Fibroblast of lung (primary cell): Measurements from ENCODE around the gene LASP1NB.
"Not testable (repeated sequence)": the region's sequence is repeated elsewhere in the genome, so short reads cannot be mapped to it uniquely, and the experiment has no call there.

Experiments used
- DNase-seq, 2 donors: peaks; one replicate each; pipeline versions ENCODE4 v3.0.0 to v3.0.0-alpha.2; 2010; ENCODE audit warnings: low read depth in 2 of 2
- H2AFZ ChIP-seq: 2 replicates; pipeline ENCODE4 v1.5.1; 2012; ENCODE audit warnings: low read length, control low read depth, inconsistent platforms
- H3K27ac ChIP-seq: 2 replicates; pipeline ENCODE4 v1.5.1; 2011; ENCODE audit warnings: low read length, control low read depth; ENCODE audit not compliant: insufficient read depth
- H3K27me3 ChIP-seq: 2 replicates; pipeline ENCODE4 v1.5.1; 2011; ENCODE audit warnings: mild to moderate bottlenecking, low read length; ENCODE audit not compliant: control insufficient read depth, insufficient read depth
- H3K36me3 ChIP-seq: 2 replicates; pipeline ENCODE4 v1.5.1; 2011; ENCODE audit warnings: low read length; ENCODE audit not compliant: control insufficient read depth, insufficient read depth
- H3K4me1 ChIP-seq: 2 replicates; pipeline ENCODE4 v1.5.1; 2011; ENCODE audit warnings: low read length; ENCODE audit not compliant: control insufficient read depth, insufficient read depth; ENCODE audit errors: extremely low read depth
- H3K4me2 ChIP-seq: 2 replicates; pipeline ENCODE4 v1.5.1; 2011; ENCODE audit warnings: low read length, control low read depth; ENCODE audit not compliant: insufficient read depth; ENCODE audit errors: extremely low read depth
- H3K4me3 ChIP-seq, 4 experiments: fragments of 200-600 bp in 1 of 4; sonication (generic) in 1 of 4; replicated peaks in 1 of 4; 2 replicates each; pipeline ENCODE4 v1.5.1; 2011 to 2016; ENCODE audit warnings: low read length in 4 of 4, low read depth in 3 of 4, mild to moderate bottlenecking in 3 of 4, control low read depth in 2 of 4, inconsistent platforms in 1 of 4, mixed read lengths in 1 of 4; ENCODE audit not compliant: insufficient read depth in 1 of 4; ENCODE audit errors: control extremely low read depth in 1 of 4
- H3K79me2 ChIP-seq: 2 replicates; pipeline ENCODE4 v1.5.1; 2012; ENCODE audit warnings: mild to moderate bottlenecking, low read length, inconsistent platforms; ENCODE audit not compliant: control insufficient read depth, insufficient read depth
- H3K9ac ChIP-seq: 2 replicates; pipeline ENCODE4 v1.5.1; 2011; ENCODE audit warnings: mild to moderate bottlenecking, low read length, control low read depth; ENCODE audit not compliant: insufficient read depth
- H3K9me3 ChIP-seq: 2 replicates; pipeline ENCODE4 v1.5.1; 2012; ENCODE audit warnings: low read depth, low read length; ENCODE audit not compliant: control insufficient read depth, insufficient read depth
- H4K20me1 ChIP-seq: 2 replicates; pipeline ENCODE4 v1.5.1; 2011; ENCODE audit warnings: low read length; ENCODE audit not compliant: control insufficient read depth, insufficient read depth; ENCODE audit errors: extremely low read depth
- CTCF ChIP-seq, 2 donors: IDR thresholded peaks in 1 of 2; conservative IDR thresholded peaks in 1 of 2; 1 replicate in 1 of 2; 2 replicates in 1 of 2; pipeline ENCODE4 v1.5.1; 2011 to 2012; ENCODE audit warnings: low read length in 2 of 2, control low read depth in 1 of 2, inconsistent platforms in 1 of 2, low read depth in 1 of 2, mild to moderate bottlenecking in 1 of 2
- EZH2 ChIP-seq: IDR thresholded peaks from 2 replicates; pipeline ENCODE4 v1.5.1; 2012; ENCODE audit warnings: low read length, control low read depth, mild to moderate bottlenecking; ENCODE audit errors: missing control alignments

LASP1NB gene

DNA sequence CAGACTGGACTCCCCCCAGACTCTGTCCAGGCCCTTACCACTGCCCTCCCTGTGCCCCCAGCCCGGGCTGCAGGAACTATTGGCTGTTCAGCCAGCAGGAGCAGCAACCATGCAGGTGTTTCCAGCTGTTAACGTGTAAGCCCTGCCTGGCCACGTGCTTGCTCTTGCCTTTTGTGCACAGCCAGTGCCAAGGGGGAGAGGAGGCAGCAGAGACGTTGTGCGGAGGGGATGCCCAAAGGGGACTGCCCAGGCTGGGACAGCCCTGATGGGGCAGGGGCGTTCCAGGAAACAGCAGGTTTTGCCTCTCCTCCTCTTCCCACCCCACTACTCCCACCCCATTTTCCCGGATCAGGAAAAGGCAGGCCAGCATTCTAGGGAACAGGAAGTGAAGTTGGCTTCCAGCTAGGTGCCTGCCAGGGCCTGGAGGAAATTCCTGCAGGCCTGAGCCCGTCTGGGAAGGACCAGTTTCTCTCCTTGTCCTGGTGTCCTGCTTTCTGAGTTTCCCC lies 16.7 kb upstream of the LASP1NB start:
- H3K9ac ChIP-seq = no peak overlapping the region
- no peak overlapping the region for H3K4me2 ChIP-seq
- no peak overlapping the region for H2AFZ ChIP-seq
- H4K20me1 ChIP-seq = peaks cover 2% of the 10 kb centered on the region
- H3K4me3 ChIP-seq = no peak overlapping the region
- H3K9me3 ChIP-seq = no peaks in the 10 kb centered on the region
- no peak for TF ChIP-seq CTCF (conservative IDR thresholded peaks at IDR 0.05 in 1 of 2, IDR thresholded peaks at IDR 0.05 in 1 of 2; ENCODE audit: low read depth in 1 of 2, low read length in 2 of 2)
- no peak for TF ChIP-seq EZH2
- no peak for DNase-seq
- peaks cover 75% of the 10 kb centered on the region for H3K79me2 ChIP-seq
- peaks cover 16% of the 10 kb centered on the region for H3K4me1 ChIP-seq
- H3K36me3 ChIP-seq = peaks cover 30% of the 10 kb centered on the region
- no peaks in the 10 kb centered on the region for H3K27me3 ChIP-seq
- no peak overlapping the region for H3K27ac ChIP-seq

DNA sequence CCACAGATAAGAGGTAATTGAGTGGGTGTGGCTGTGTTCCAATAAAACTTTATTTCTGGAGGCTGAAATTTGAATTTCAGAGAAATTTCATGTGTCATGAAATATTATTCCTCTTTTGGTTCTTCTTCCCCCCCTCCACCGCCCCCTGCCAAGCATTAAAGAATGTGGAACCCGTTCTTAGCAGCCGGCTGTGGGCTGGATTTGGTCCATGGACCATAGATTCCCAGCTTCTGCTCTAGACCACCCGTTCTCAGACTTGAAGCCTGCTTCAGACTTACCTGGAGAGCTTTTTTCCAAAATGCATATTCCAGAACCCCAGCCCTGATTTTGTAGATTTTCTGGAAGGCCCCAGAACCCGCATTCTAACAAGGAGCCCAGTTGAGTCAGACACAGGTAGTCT lies 15.1 kb upstream of the LASP1NB start:
- no peak for DNase-seq
- Histone ChIP-seq H2AFZ (no peak overlapping the region), H3K27me3 (no peaks in the 10 kb centered on the region), H3K27ac (no peak overlapping the region), H3K79me2 (peaks cover 60% of the 10 kb centered on the region), H3K36me3 (peaks cover 43% of the 10 kb centered on the region), H4K20me1 (peaks cover 2% of the 10 kb centered on the region), H3K4me3 (no peak overlapping the region), H3K9me3 (no peaks in the 10 kb centered on the region), H3K9ac (no peak overlapping the region), H3K4me1 (peaks cover 21% of the 10 kb centered on the region), H3K4me2 (no peak overlapping the region)
- no peak for TF ChIP-seq CTCF (conservative IDR thresholded peaks at IDR 0.05 in 1 of 2, IDR thresholded peaks at IDR 0.05 in 1 of 2; ENCODE audit: low read depth in 1 of 2, low read length in 2 of 2)
- no peak for TF ChIP-seq EZH2

DNA sequence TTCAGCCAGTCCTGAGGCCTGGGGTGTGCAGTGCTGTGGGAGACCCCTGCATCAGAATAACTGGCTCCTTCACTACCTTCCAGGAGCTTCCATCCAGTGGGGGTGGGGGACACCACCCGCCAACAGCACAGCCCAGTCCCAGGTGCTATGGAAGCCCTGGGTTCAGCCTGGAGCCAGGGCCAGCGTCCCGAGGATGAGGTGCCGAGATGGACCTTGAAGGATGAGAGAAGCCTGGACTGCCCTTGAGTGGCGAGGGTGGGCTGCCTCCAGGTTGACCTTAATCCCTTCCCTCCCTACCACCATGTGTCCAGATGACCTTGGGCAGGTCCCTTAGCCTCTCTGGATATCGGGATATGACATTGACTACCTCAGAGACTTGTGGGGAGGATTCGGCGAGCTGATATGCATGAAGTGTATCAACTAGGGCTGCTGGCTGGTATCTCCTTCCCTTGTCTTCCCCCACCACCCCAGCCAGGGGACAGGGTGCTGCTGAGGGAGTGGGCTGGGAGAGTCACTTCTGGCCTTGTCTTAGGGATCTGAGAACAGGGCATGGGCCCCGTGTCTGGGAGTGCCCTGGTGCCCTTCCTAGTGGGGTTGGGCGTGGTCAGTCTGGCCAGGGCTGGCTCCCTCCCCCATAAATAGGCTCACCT lies 14.2 kb upstream of the LASP1NB start:
- no peak overlapping the region for H3K4me2 ChIP-seq
- no peaks in the 10 kb centered on the region for H3K27me3 ChIP-seq
- no peak overlapping the region for H3K9ac ChIP-seq
- H3K79me2 ChIP-seq = peaks cover 52% of the 10 kb centered on the region
- peaks cover 21% of the 10 kb centered on the region for H3K4me1 ChIP-seq
- no peak overlapping the region for H2AFZ ChIP-seq
- DNase-seq = no peak
- no peak overlapping the region for H3K4me3 ChIP-seq
- no peaks in the 10 kb centered on the region for H4K20me1 ChIP-seq
- no peak for TF ChIP-seq CTCF (conservative IDR thresholded peaks at IDR 0.05 in 1 of 2, IDR thresholded peaks at IDR 0.05 in 1 of 2; ENCODE audit: low read depth in 1 of 2, low read length in 2 of 2)
- TF ChIP-seq EZH2 = no peak
- H3K9me3 ChIP-seq = no peaks in the 10 kb centered on the region
- no peak overlapping the region for H3K27ac ChIP-seq
- peaks cover 48% of the 10 kb centered on the region for H3K36me3 ChIP-seq

- H3K27me3 ChIP-seq, DNase-seq, H2AFZ ChIP-seq, H3K4me3 ChIP-seq, H4K20me1 ChIP-seq, H3K9me3 ChIP-seq, H3K27ac ChIP-seq, H3K4me2 ChIP-seq, H3K9ac ChIP-seq: not testable (repeated sequence)
- peaks cover 48% of the 10 kb centered on the region for H3K36me3 ChIP-seq
- H3K79me2 ChIP-seq = peaks cover 48% of the 10 kb centered on the region
- H3K4me1 ChIP-seq = peaks cover 21% of the 10 kb centered on the region
These were observed 13.7 kb upstream of the LASP1NB start for GRCh38 chr17:38911731-38912081.
